Neural progenitor cell (in vitro differentiated cells): Measurements from ENCODE around the gene MEOX1. TPM values are rescaled to one million over a fixed set of nuclear protein-coding genes. Genes with fewer than 3 reads are reported as not detected.

ENCODE experiments used
- DNase-seq: peaks from one replicate; pipeline ENCODE4 v3.0.0-alpha.2; 2016; ENCODE audit warnings: low spot score
- H2AFZ ChIP-seq: fragments of 200-600 bp; sonication (generic); replicated peaks from 2 replicates; pipeline ENCODE4 v1.6.1; 2016; ENCODE audit warnings: antibody characterized with exemption
- H3F3A ChIP-seq: fragments of 200-600 bp; sonication (generic); 2 replicates; pipeline ENCODE4 v1.6.1; 2016; ENCODE audit warnings: antibody characterized with exemption, low read depth
- H3K27ac ChIP-seq: fragments of 200-600 bp; sonication (generic); 2 replicates; pipeline ENCODE4 v1.5.1; 2016; ENCODE audit warnings: mild to moderate bottlenecking
- H3K27me3 ChIP-seq: fragments of 200-600 bp; sonication (generic); 2 replicates; pipeline ENCODE4 v1.6.1; 2016; ENCODE audit warnings: mild to moderate bottlenecking, moderate library complexity
- H3K36me3 ChIP-seq: fragments of 200-600 bp; sonication (generic); 2 replicates; pipeline ENCODE4 v1.5.1; 2016
- H3K4me1 ChIP-seq: fragments of 200-600 bp; sonication (generic); 2 replicates; pipeline ENCODE4 v1.6.1; 2016; ENCODE audit warnings: mixed run types
- H3K4me2 ChIP-seq: fragments of 200-600 bp; sonication (generic); 2 replicates; pipeline ENCODE4 v1.6.1; 2016
- H3K4me3 ChIP-seq: fragments of 200-600 bp; sonication (generic); 2 replicates; pipeline ENCODE4 v1.5.1; 2016
- H3K79me2 ChIP-seq: fragments of 200-600 bp; sonication (generic); 2 replicates; pipeline ENCODE4 v1.6.1; 2016; ENCODE audit warnings: low read depth
- H3K9ac ChIP-seq: fragments of 200-600 bp; sonication (generic); 2 replicates; pipeline ENCODE4 v1.6.1; 2016
- H3K9me3 ChIP-seq: fragments of 200-600 bp; sonication (generic); 2 replicates; pipeline ENCODE4 v1.5.1; 2016; ENCODE audit warnings: low read depth
- H4K20me1 ChIP-seq: fragments of 200-600 bp; sonication (generic); 2 replicates; pipeline ENCODE4 v1.6.1; 2016; ENCODE audit warnings: low read depth
- H3K27ac Mint-ChIP-seq: 3 replicates; pipeline ENCODE4 v1.8.0; 2021; ENCODE audit warnings: mixed read lengths
- H3K27me3 Mint-ChIP-seq: 2 replicates; pipeline ENCODE4 v1.8.0; 2022; ENCODE audit warnings: low read depth, mild to moderate bottlenecking, inconsistent platforms, moderate library complexity, mixed read lengths; ENCODE audit not compliant: insufficient read depth
- H3K36me3 Mint-ChIP-seq: 3 replicates; pipeline ENCODE4 v1.8.0; 2021; ENCODE audit warnings: mixed read lengths
- H3K4me1 Mint-ChIP-seq: 3 replicates; pipeline ENCODE4 v1.8.0; 2021; ENCODE audit warnings: mixed read lengths
- H3K4me3 Mint-ChIP-seq: 3 replicates; pipeline ENCODE4 v1.8.0; 2021; ENCODE audit warnings: mild to moderate bottlenecking, moderate library complexity, mixed read lengths
- H3K9me3 Mint-ChIP-seq: 3 replicates; pipeline ENCODE4 v1.8.0; 2020; ENCODE audit warnings: mixed read lengths
- EZH2 ChIP-seq: fragments of 200-600 bp; sonication (generic); IDR thresholded peaks from 2 replicates; pipeline ENCODE4 v1.6.1; 2017; ENCODE audit warnings: antibody characterized with exemption, mild to moderate bottlenecking, moderate library complexity
- EZH2phosphoT487 ChIP-seq: fragments of 200-600 bp; sonication (generic); IDR thresholded peaks from 2 replicates; pipeline ENCODE4 v1.6.1; 2017; ENCODE audit warnings: antibody characterized with exemption
- total RNA-seq: library from RNA; depleted of rRNA; stranded (reverse); fragments of >200 nt; gene quantifications from 2 replicates; pipeline ENCODE4 v1.2.3, GENCODE V29; 2015; ENCODE audit warnings: low replicate concordance
- TF ChIP-seq, protein P1 (sequence below): fragments of 200-600 bp; sonication (generic); IDR thresholded peaks from 2 replicates; pipeline ENCODE4 v1.5.1; 2017; ENCODE audit warnings: antibody characterized with exemption, mild to moderate bottlenecking

MEOX1 gene
- total RNA-seq, 1 donor from 2014 or later: not detected

DNA sequence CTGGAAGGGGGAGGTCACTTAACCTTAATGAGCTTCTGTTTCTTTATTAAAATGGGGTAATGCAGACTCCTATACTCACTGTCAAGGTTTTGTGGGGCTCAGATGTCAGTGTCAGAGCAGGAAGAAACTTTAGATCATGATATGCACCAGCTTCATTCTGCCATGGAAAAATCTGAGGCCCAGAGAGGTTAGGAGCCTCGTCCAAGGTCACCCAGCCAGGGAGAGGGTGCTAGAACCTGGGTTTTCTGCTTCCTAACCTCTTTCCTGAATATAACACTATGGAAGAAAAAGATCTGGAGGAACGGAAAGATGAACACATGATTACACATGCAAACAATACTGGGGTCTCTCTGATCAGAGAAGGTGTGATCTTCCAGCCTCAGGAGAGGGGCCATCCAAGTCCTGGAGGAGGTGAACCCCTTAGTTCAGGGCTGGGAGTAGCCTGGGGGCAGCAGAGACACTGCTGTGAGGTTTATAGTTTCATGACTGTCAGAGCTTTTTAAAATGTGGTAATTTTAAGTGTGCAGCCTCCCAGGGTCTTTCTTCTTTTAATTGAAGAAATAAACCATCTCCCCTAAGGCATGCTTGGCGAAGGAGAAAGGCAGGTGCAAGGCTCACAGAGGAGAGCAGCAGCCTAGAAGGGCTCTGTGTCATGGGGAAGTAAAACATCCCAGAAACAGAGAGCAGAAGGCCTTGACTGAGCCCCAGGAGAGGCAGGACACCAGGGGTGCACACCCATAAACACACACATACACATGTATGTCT, 10.2 kb upstream of the MEOX1 start:
- H4K20me1 ChIP-seq: no peaks in the 10 kb centered on the region
- H3K4me1 ChIP-seq: peaks cover 20% of the 10 kb centered on the region
- H3K36me3 ChIP-seq: no peaks in the 10 kb centered on the region
- peaks cover under 1% of the 10 kb centered on the region for H3K27me3 Mint-ChIP-seq
- DNase-seq: no peak
- H2AFZ ChIP-seq: no peak overlapping the region
- no peak overlapping the region for H3K27ac ChIP-seq
- H3K27me3 ChIP-seq: no peaks in the 10 kb centered on the region
- TF ChIP-seq, protein P1, sequence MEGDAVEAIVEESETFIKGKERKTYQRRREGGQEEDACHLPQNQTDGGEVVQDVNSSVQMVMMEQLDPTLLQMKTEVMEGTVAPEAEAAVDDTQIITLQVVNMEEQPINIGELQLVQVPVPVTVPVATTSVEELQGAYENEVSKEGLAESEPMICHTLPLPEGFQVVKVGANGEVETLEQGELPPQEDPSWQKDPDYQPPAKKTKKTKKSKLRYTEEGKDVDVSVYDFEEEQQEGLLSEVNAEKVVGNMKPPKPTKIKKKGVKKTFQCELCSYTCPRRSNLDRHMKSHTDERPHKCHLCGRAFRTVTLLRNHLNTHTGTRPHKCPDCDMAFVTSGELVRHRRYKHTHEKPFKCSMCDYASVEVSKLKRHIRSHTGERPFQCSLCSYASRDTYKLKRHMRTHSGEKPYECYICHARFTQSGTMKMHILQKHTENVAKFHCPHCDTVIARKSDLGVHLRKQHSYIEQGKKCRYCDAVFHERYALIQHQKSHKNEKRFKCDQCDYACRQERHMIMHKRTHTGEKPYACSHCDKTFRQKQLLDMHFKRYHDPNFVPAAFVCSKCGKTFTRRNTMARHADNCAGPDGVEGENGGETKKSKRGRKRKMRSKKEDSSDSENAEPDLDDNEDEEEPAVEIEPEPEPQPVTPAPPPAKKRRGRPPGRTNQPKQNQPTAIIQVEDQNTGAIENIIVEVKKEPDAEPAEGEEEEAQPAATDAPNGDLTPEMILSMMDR: no peak
- TF ChIP-seq EZH2: no peak
- no peak for TF ChIP-seq EZH2phosphoT487
- no peaks in the 10 kb centered on the region for H3K79me2 ChIP-seq
- H3K9me3 Mint-ChIP-seq: no peaks in the 10 kb centered on the region
- H3K4me1 Mint-ChIP-seq: peaks cover 65% of the 10 kb centered on the region
- H3K4me3 ChIP-seq: no peak overlapping the region
- H3K4me2 ChIP-seq: no peak overlapping the region
- no peak overlapping the region for H3K4me3 Mint-ChIP-seq
- peak overlapping the region; percentile 29 for H3K27ac Mint-ChIP-seq
- H3F3A ChIP-seq: no peaks in the 10 kb centered on the region
- no peaks in the 10 kb centered on the region for H3K9me3 ChIP-seq
- H3K36me3 Mint-ChIP-seq: no peaks in the 10 kb centered on the region
- no peak overlapping the region for H3K9ac ChIP-seq

DNA sequence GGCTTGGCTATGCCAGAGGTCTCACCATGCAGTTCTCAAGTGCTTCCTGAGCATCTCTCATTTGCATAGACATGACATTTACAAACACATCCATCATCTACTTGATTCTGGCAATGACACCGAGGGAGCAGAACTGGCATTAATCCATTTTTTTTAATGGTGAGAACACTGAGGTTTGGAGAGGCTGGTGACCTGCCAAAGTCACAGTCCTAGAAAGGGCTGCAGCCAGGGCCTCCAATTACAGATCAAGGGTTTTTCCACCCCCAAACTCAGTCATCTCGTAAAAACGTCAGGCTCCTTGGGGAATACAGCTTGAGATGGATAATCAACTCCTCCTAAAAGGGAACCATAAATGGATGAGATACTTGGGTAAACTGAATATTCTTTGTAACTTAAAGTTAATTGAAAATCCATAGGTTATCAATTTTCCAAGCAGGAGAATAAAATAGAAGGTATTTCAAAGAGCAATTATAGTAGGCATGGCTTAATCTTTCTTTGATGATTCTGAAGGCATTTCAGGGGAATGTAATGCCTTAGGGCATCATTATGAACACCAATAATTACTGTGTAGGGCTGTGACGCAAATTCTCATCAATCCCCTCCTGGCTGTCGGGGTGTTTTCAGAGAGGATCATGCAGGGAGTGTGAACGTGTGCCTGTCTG, 9.4 kb upstream of the MEOX1 start:
- no peak overlapping the region for H3K4me3 Mint-ChIP-seq
- H3K27me3 ChIP-seq: no peaks in the 10 kb centered on the region
- H3K9me3 Mint-ChIP-seq: no peaks in the 10 kb centered on the region
- H3K27ac Mint-ChIP-seq: peak overlapping the region; percentile 29
- H3K9me3 ChIP-seq: no peaks in the 10 kb centered on the region
- no peaks in the 10 kb centered on the region for H4K20me1 ChIP-seq
- H3K9ac ChIP-seq: no peak overlapping the region
- H3K27me3 Mint-ChIP-seq: peaks cover 7% of the 10 kb centered on the region
- DNase-seq: no peak
- H3K4me3 ChIP-seq: no peak overlapping the region
- H3K4me1 ChIP-seq: peaks cover 14% of the 10 kb centered on the region
- no peaks in the 10 kb centered on the region for H3K36me3 Mint-ChIP-seq
- H2AFZ ChIP-seq: no peak overlapping the region
- no peak for TF ChIP-seq EZH2phosphoT487
- TF ChIP-seq, protein P1: no peak
- H3K36me3 ChIP-seq: no peaks in the 10 kb centered on the region
- no peaks in the 10 kb centered on the region for H3K79me2 ChIP-seq
- H3K4me1 Mint-ChIP-seq: peaks cover 57% of the 10 kb centered on the region
- H3K27ac ChIP-seq: no peak overlapping the region
- no peaks in the 10 kb centered on the region for H3F3A ChIP-seq
- H3K4me2 ChIP-seq: no peak overlapping the region

DNA sequence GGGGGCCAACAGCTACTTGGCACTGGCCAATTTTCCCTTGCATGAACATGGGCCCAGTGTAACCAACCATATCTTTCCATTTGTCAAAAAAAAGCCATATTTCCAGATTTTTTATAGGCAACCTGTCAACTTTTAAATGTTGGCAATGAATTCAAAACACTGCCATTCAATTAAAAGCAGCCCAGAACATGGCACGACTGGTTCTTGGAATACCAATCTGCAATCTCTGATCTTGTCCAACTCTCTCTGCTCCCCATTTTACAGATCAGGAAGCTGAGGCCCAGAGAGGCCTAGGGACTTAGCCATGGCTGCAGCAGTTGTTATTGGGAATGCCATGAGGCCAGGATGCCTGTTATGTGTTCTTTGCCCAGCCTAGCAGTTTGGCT, 8.9 kb upstream of the MEOX1 start:
- DNase-seq: no peak
- Mint-ChIP-seq H3K27ac (no peak overlapping the region), H3K36me3 (no peaks in the 10 kb centered on the region), H3K4me3 (no peak overlapping the region), H3K9me3 (no peaks in the 10 kb centered on the region), H3K4me1 (peaks cover 57% of the 10 kb centered on the region), H3K27me3 (peaks cover 7% of the 10 kb centered on the region)
- Histone ChIP-seq H3K36me3 (no peaks in the 10 kb centered on the region), H3K27me3 (no peaks in the 10 kb centered on the region), H3K27ac (no peak overlapping the region), H3K4me2 (no peak overlapping the region), H3K9me3 (no peaks in the 10 kb centered on the region), H4K20me1 (no peaks in the 10 kb centered on the region), H3K9ac (no peak overlapping the region), H2AFZ (no peak overlapping the region), H3K4me3 (no peak overlapping the region), H3K4me1 (peaks cover 12% of the 10 kb centered on the region), H3F3A (no peaks in the 10 kb centered on the region), H3K79me2 (no peaks in the 10 kb centered on the region)
- TF ChIP-seq EZH2 (no peak), EZH2phosphoT487 (no peak)
- TF ChIP-seq, protein P1: no peak
